ENCODE measurements around the gene PARP14.

Gene PARP14

DNA sequence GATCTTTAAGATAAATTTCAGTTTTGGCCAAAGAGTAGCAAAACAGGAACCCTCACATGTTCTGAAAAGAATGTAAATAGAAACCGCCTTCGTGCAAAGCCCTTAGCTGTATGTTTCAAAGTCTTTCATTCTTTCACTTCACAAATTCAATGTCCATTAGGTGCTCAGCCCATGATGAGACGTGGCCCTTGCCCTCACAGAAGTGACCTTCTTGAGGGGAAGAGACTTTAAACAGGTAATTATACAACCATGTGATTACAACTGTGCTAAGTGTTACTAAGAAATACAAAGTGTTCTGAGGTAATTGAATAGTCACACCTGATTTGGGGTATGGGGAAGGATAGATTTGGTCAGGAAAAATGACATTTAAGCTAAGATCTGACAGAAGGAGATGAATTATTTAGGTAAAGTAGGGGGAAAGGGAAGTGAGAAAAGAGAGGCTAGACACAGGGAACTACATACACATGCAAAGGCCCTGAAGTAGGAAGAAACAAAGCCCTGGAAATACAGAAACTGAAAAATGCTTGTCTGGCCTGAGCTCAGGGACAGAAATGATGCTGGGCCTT lies 93.4 kb downstream of the PARP14 start:
- no peak for DNase-seq

DNA sequence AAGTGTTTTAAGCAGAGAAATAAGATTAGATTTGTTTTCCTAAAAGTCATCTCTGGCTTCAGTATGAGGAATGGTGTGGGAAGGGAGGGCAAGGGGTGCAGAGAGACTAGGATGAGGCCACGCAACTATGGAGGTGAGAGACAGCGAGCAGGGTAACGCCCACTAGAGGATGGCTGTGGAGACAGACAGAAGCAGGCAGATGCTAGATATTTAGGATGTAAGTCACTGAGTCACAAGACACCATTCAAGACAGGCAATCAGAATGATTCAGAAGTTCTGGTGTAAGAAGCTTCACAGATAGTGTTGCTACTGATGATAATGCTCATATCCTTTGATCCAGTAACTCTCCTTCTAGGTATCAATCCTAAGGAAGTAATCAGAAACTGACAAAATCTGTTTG lies 93.9 kb downstream of the PARP14 start:
- DNase-seq = no peak

GRCh38 chr3:122776675-122777468 lies 96.2 kb downstream of the PARP14 start:
- DNase-seq = no peak

DNA sequence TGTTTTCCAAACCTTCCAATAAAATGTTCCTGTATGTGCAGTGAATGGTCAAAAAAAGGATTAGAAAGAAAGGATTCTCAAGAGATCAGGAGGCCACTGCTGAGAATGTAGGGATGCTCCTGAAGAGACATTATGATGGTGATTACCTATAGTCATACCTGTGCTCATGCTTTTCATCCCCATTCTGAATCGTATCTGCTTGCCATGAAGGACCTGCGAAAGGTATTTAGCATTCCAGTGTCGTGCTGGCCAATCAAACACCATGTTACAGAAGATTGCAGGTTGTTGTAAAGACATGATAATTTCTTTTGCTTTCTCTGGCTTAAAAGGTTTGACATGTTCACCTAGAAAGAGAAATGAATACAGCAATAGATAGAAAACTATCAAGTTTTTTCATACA lies 96.9 kb downstream of the PARP14 start:
- DNase-seq = no peak

Data from T1000 (cell line).